Transverse colon (tissue), 4 donors: ENCODE results near the gene FLNA. TPM values are rescaled to one million over a fixed set of nuclear protein-coding genes. Genes with fewer than 3 reads are reported as not detected.

Source experiments
- DNase-seq: peaks from one replicate; pipeline ENCODE4 v3.0.0-alpha.2; 2019
- H3K27ac ChIP-seq, 4 donors: fragments of 200-600 bp; sonication (generic); 2 replicates each; pipeline ENCODE4 v1.5.1; 2016 to 2018; ENCODE audit warnings: inconsistent platforms in 4 of 4
- H3K27me3 ChIP-seq: fragments of 200-600 bp; sonication (generic); 2 replicates; pipeline ENCODE4 v1.5.1; 2017; ENCODE audit warnings: inconsistent platforms
- H3K36me3 ChIP-seq, 4 donors: fragments of 200-600 bp; sonication (generic); 2 replicates each; pipeline ENCODE4 v1.5.1; 2017 to 2019; ENCODE audit warnings: inconsistent platforms in 4 of 4
- H3K4me1 ChIP-seq, 4 donors: fragments of 200-600 bp; sonication (generic); 2 replicates each; pipeline ENCODE4 v1.5.1; 2017 to 2020; ENCODE audit warnings: inconsistent platforms in 4 of 4
- H3K4me3 ChIP-seq, 4 donors: fragments of 200-600 bp; sonication (generic); 1 replicate in 1 of 4; 2 replicates in 3 of 4; pipeline versions ENCODE4 v1.5.1 to v1.6.1; 2017 to 2019; ENCODE audit warnings: inconsistent platforms in 4 of 4
- H3K9me3 ChIP-seq, 2 donors: fragments of 200-600 bp; sonication (generic); 2 replicates each; pipeline ENCODE4 v1.5.1; 2017 to 2019; ENCODE audit warnings: inconsistent platforms in 2 of 2
- EP300 ChIP-seq: sonication (generic); formaldehyde crosslinking; IDR thresholded peaks from one replicate; pipeline ENCODE4 v1.6.1; 2017; ENCODE audit warnings: antibody characterized with exemption, low read depth
- POLR2A ChIP-seq: fragments of 450-650 bp; IDR thresholded peaks from one replicate; pipeline ENCODE4 v1.6.1; 2016; ENCODE audit warnings: antibody characterized with exemption, mild to moderate bottlenecking, moderate library complexity
- POLR2AphosphoS5 ChIP-seq, 3 donors: sonication (generic); formaldehyde crosslinking; IDR thresholded peaks; one replicate each; pipeline ENCODE4 v1.6.1; 2016; ENCODE audit warnings: antibody characterized with exemption in 3 of 3
- WGBS, 2 donors: methylation state at CpG; one replicate each; pipeline ENCODE4 v1.1.5; 2018; ENCODE audit warnings: low coverage in 1 of 2; 5-methylcytosine and 5-hydroxymethylcytosine counted together
- in situ Hi-C, 4 donors: fragments of 200-750 bp; cut with MboI; loops; one replicate each; pipeline versions ENCODE4 v1.15.0 to v1.15.1; 2017; ENCODE audit warnings: low sequenced_read_pairs in 3 of 4, low pct_ligation_motif_present in 1 of 4, low pct_unique_long_range_greater_than_20kb in 1 of 4
- intact Hi-C: fragments of 100-400 bp; cut with DNase I; formaldehyde crosslinking; loops from one replicate; pipeline ENCODE4 v1.15.1; 2023; ENCODE audit warnings: low total_unique reads
- total RNA-seq, 4 donors: library from RNA; depleted of rRNA; stranded (reverse); fragments of >200 nt; gene quantifications; one replicate each; pipeline ENCODE4 v1.1.0, GENCODE V29; 2016
- TF ChIP-seq, protein P1 (sequence below), 5 experiments: fragments of 200-600 bp in 3 of 5; fragments of 450-650 bp in 2 of 5; sonication (generic) in 3 of 5; IDR thresholded peaks; 1 replicate in 2 of 5; 2 replicates in 3 of 5; pipeline ENCODE4 v1.5.1; 2016 to 2017; ENCODE audit warnings: antibody characterized with exemption in 5 of 5, inconsistent platforms in 3 of 5, mild to moderate bottlenecking in 2 of 5, moderate library complexity in 1 of 5

Gene FLNA
- total RNA-seq, 4 donors from 2014 or later = 632 to 3,163 (median 1,262) TPM

- Histone ChIP-seq H3K9me3 (no peaks in the 10 kb centered on the region), H3K4me3 (no peak overlapping the region), H3K4me1 (no peaks in the 10 kb centered on the region), H3K36me3 (no peaks in the 10 kb centered on the region), H3K27me3 (no peaks in the 10 kb centered on the region), H3K27ac (no peak overlapping the region)
- WGBS, 2 donors = 94% methylated on average over 29 of the region's 29 CpGs; no CpG with 5 or more reads in 1 of the 2 donors
- TF ChIP-seq, protein P1, sequence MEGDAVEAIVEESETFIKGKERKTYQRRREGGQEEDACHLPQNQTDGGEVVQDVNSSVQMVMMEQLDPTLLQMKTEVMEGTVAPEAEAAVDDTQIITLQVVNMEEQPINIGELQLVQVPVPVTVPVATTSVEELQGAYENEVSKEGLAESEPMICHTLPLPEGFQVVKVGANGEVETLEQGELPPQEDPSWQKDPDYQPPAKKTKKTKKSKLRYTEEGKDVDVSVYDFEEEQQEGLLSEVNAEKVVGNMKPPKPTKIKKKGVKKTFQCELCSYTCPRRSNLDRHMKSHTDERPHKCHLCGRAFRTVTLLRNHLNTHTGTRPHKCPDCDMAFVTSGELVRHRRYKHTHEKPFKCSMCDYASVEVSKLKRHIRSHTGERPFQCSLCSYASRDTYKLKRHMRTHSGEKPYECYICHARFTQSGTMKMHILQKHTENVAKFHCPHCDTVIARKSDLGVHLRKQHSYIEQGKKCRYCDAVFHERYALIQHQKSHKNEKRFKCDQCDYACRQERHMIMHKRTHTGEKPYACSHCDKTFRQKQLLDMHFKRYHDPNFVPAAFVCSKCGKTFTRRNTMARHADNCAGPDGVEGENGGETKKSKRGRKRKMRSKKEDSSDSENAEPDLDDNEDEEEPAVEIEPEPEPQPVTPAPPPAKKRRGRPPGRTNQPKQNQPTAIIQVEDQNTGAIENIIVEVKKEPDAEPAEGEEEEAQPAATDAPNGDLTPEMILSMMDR (IDR thresholded peaks at IDR 0.05) = no peak
- TF ChIP-seq EP300 (no peak), POLR2A (no peak), POLR2AphosphoS5 (IDR thresholded peaks at IDR 0.05) (no peak)
- DNase-seq = no peak
- intact Hi-C loops (no loop called here), in situ Hi-C loops (no loop called here)
These were observed 41.9 kb downstream of the FLNA start for GRCh38 chrX:154332561-154332960.

DNA sequence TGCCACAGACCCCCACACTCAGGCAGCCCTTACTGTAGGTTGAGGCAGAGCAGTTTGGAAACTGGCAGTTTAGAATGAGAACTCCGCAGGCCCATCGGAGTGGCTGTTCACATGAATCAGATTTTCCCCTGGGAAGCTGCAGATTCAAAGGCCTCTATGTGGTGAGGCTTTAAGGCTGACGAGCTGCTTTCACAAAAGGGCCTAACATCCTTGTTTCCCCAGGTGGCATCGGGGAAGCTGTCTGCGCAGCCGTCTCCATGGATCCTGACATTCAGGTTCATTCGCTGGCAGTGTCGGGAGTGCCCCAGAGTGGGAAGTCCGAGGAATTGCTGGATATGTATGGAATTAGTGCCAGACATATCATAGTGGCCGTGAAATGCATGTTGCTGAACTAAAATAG is 45.1 kb downstream of the FLNA start:
- in situ Hi-C loops (no loop called here), intact Hi-C loops (no loop called here)
- no peak for DNase-seq
- Histone ChIP-seq H3K4me1 (peaks cover 0 to 8% (median 0%) of the 10 kb centered on the region in 4 donors), H3K4me3 (no peak overlapping the region), H3K27me3 (peaks cover 4% of the 10 kb centered on the region), H3K36me3 (no peaks in the 10 kb centered on the region), H3K27ac (no peak overlapping the region), H3K9me3 (no peaks in the 10 kb centered on the region)
- WGBS, 2 donors = 88% methylated on average over 10 of the region's 10 CpGs; no CpG with 5 or more reads in 1 of the 2 donors
- TF ChIP-seq POLR2AphosphoS5 (IDR thresholded peaks at IDR 0.05) = no peak
- no peak for TF ChIP-seq EP300
- TF ChIP-seq, protein P1 (IDR thresholded peaks at IDR 0.05) = no peak
- no peak for TF ChIP-seq POLR2A

- no peak for DNase-seq
- Histone ChIP-seq H3K27ac (no peak overlapping the region), H3K9me3 (no peaks in the 10 kb centered on the region), H3K4me3 (no peak overlapping the region), H3K36me3 (no peaks in the 10 kb centered on the region), H3K27me3 (peaks cover 4% of the 10 kb centered on the region), H3K4me1 (peaks cover 0 to 8% (median 0%) of the 10 kb centered on the region in 4 donors)
- 90% methylated on average over 5 of the region's 5 CpGs; no CpG with 5 or more reads in 1 of the 2 donors for WGBS, 2 donors
- intact Hi-C loops (no loop called here), in situ Hi-C loops (no loop called here)
- TF ChIP-seq EP300 = no peak
- no peak for TF ChIP-seq POLR2AphosphoS5 (IDR thresholded peaks at IDR 0.05)
- no peak for TF ChIP-seq POLR2A
- TF ChIP-seq, protein P1 (IDR thresholded peaks at IDR 0.05) = no peak
These were observed 45.8 kb downstream of the FLNA start for GRCh38 chrX:154328646-154329045.

- peaks cover 4% of the 10 kb centered on the region for H3K27me3 ChIP-seq
- no peaks in the 10 kb centered on the region for H3K9me3 ChIP-seq
- WGBS, 2 donors = 20 to 45% methylated on average over 2 to 11 of the region's 11 CpGs
- in situ Hi-C loops (no loop called here), intact Hi-C loops (no loop called here)
- H3K4me1 ChIP-seq = peaks cover 0 to 8% (median 0%) of the 10 kb centered on the region in 4 donors
- TF ChIP-seq EP300 = no peak
- TF ChIP-seq, protein P1 (IDR thresholded peaks at IDR 0.05) = no peak
- TF ChIP-seq POLR2AphosphoS5 (IDR thresholded peaks at IDR 0.05) = no peak
- TF ChIP-seq POLR2A = no peak
- no peaks in the 10 kb centered on the region for H3K36me3 ChIP-seq
- H3K4me3 ChIP-seq = no peak overlapping the region
- H3K27ac ChIP-seq = no peak overlapping the region
- DNase-seq = peak; percentile 22
These were observed 47.2 kb downstream of the FLNA start for GRCh38 chrX:154327038-154327820.
